OCI-LY1 (cell line): ENCODE measurements around the gene DEPDC7.

Source experiments
- H2AFZ ChIP-seq: fragments of 200-600 bp; sonication (generic), shearing (Covaris generic); 2 replicates; pipeline ENCODE4 v1.6.0; 2014; ENCODE audit warnings: antibody characterized with exemption, mild to moderate bottlenecking, low read length
- H3F3A ChIP-seq: fragments of 200-600 bp; sonication (generic), shearing (Covaris generic); 2 replicates; pipeline ENCODE4 v1.6.0; 2014; ENCODE audit warnings: mild to moderate bottlenecking, antibody characterized with exemption, low read length, moderate library complexity; ENCODE audit not compliant: insufficient read depth
- H3K27ac ChIP-seq: fragments of 200-600 bp; sonication (generic); 2 replicates; pipeline ENCODE4 v1.5.1; 2014; ENCODE audit warnings: low read length, mixed run types, mild to moderate bottlenecking, low read depth; ENCODE audit not compliant: poor library complexity, severe bottlenecking
- H3K27me3 ChIP-seq: fragments of 200-600 bp; sonication (generic); 2 replicates; pipeline ENCODE4 v1.6.0; 2014; ENCODE audit warnings: antibody characterized with exemption, mild to moderate bottlenecking, low read length, moderate library complexity; ENCODE audit not compliant: insufficient read depth
- H3K36me3 ChIP-seq: fragments of 200-600 bp; sonication (generic); 2 replicates; pipeline ENCODE4 v1.6.1; 2014; ENCODE audit warnings: mild to moderate bottlenecking, antibody characterized with exemption, low read length, moderate library complexity, mixed read lengths; ENCODE audit not compliant: insufficient read depth
- H3K4me1 ChIP-seq: fragments of 200-600 bp; sonication (generic); 2 replicates; pipeline ENCODE4 v1.5.1; 2014; ENCODE audit warnings: mild to moderate bottlenecking, low read length, moderate library complexity; ENCODE audit not compliant: insufficient read depth, severe bottlenecking
- H3K4me2 ChIP-seq: fragments of 200-600 bp; sonication (generic), shearing (Covaris generic); 2 replicates; pipeline ENCODE4 v1.6.1; 2014; ENCODE audit warnings: low read length
- H3K4me3 ChIP-seq: fragments of 200-600 bp; sonication (generic); 2 replicates; pipeline ENCODE4 v1.5.1; 2014; ENCODE audit warnings: low read length, low read depth, mild to moderate bottlenecking, mixed read lengths; ENCODE audit not compliant: poor library complexity, severe bottlenecking
- H3K79me2 ChIP-seq: fragments of 200-600 bp; shearing (Covaris generic); 2 replicates; pipeline ENCODE4 v1.6.1; 2016; ENCODE audit warnings: mixed run types, low read length, mixed read lengths; ENCODE audit not compliant: insufficient read depth
- H3K9ac ChIP-seq: fragments of 200-600 bp; sonication (generic), shearing (Covaris generic); 2 replicates; pipeline ENCODE4 v1.6.1; 2014; ENCODE audit warnings: mild to moderate bottlenecking, low read length, mixed read lengths
- H3K9me2 ChIP-seq: fragments of 200-600 bp; sonication (generic), shearing (Covaris generic); 2 replicates; pipeline ENCODE4 v1.6.1; 2014; ENCODE audit warnings: low read depth, mild to moderate bottlenecking, low read length, mixed read lengths
- H3K9me3 ChIP-seq: fragments of 200-600 bp; shearing (Covaris generic); 2 replicates; pipeline ENCODE4 v1.6.1; 2014; ENCODE audit warnings: low read length, mixed read lengths
- H4K20me1 ChIP-seq: fragments of 200-600 bp; sonication (generic), shearing (Covaris generic); 2 replicates; pipeline ENCODE4 v1.6.0; 2016; ENCODE audit warnings: mild to moderate bottlenecking, low read length; ENCODE audit not compliant: insufficient read depth
- CTCF ChIP-seq: fragments of 200-600 bp; sonication (generic), shearing (Covaris generic); IDR thresholded peaks from 2 replicates; pipeline ENCODE4 v1.5.1; 2017; ENCODE audit warnings: mild to moderate bottlenecking, antibody characterized with exemption, low read length, moderate library complexity, mixed read lengths
- EZH2 ChIP-seq: fragments of 200-600 bp; sonication (generic), shearing (Covaris generic); IDR thresholded peaks from 2 replicates; pipeline ENCODE4 v1.8.0; 2017; ENCODE audit warnings: borderline replicate concordance, mixed run types, mild to moderate bottlenecking, antibody characterized with exemption, low read length, moderate library complexity, mixed read lengths

DEPDC7 gene

DNA sequence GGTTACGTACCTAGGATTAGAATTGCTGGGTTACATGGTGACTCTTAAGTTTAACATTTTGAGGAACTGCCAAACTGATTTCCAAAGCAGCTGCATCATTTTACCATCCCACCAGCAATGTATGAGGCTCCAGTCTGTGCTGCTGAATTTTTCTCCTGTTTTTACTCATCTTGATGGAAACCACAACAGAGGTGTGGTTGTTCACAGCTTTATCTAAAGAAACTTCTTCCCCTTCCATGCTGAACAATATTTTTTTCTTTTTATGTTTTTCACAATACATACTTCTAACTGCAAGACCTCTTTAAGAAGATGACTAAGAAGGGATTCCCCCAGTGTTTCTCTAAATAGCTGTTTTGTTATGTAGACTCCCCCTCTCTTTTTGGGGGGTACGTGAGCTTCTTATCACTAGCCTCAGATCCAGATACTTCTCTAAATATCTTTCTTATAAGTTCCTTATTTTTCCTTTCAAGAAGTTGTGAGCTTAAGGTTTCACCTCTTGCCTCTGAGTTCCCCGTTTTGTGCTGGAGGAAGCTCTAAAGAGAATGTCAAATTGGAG, 47.7 kb downstream of the DEPDC7 start:
- Histone ChIP-seq H3F3A (no peaks in the 10 kb centered on the region), H3K4me3 (no peak overlapping the region), H3K36me3 (peaks cover 54% of the 10 kb centered on the region), H3K4me2 (no peak overlapping the region), H3K27me3 (no peaks in the 10 kb centered on the region), H3K9ac (no peak overlapping the region), H3K79me2 (no peaks in the 10 kb centered on the region), H3K4me1 (peaks cover 20% of the 10 kb centered on the region), H2AFZ (no peak overlapping the region), H4K20me1 (no peaks in the 10 kb centered on the region), H3K9me2 (no peaks in the 10 kb centered on the region), H3K9me3 (no peaks in the 10 kb centered on the region), H3K27ac (no peak overlapping the region)
- no peak for TF ChIP-seq EZH2
- no peak for TF ChIP-seq CTCF

DNA sequence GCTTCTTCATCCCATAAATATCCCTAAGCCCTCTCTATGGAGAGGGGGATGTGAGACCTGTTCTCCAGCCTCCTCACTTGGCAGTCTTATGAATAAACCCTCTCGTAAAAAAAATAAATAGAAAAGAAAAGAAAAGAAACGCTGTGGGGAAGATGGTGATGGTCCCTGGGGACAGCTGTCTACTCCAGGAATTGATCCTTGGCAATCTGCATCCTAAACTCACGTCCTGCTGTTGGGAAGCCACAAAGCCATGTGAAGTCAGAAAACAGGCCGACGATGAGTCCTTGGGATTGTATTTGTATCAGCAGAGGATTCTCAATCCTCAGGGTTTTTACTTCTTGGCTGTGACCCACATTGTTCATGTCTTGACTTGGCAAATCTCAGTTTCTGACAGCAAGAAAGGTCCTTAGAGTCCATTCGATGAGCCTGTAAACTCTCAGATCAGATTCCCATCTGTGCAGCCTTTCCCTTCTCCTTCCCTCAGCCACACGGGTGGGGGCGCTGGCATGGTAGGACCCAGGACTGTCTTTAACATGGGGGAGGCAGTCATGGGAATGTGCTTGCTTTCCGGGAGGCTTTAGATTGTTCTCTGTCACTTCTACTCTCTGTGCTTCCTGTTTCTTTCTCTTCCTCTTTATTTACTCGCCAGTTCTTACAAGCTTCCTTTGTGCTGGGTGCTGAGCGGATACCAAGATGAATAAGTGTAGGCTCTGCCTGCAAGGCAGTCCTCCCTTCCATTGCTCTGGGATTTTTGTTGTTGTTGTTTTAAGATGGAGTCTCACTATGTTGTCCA, 48.6 kb downstream of the DEPDC7 start:
- Histone ChIP-seq H3K9ac (no peak overlapping the region), H2AFZ (no peak overlapping the region), H3K4me3 (no peak overlapping the region), H3K79me2 (no peaks in the 10 kb centered on the region), H3K27ac (peak overlapping the region; percentile 13), H4K20me1 (no peaks in the 10 kb centered on the region), H3F3A (no peaks in the 10 kb centered on the region), H3K4me1 (peaks cover 20% of the 10 kb centered on the region), H3K9me2 (no peaks in the 10 kb centered on the region), H3K9me3 (no peaks in the 10 kb centered on the region), H3K27me3 (no peaks in the 10 kb centered on the region), H3K36me3 (peaks cover 53% of the 10 kb centered on the region; the same call in 1 of the 2 replicates), H3K4me2 (peak overlapping the region; percentile 15; the same call in 1 of the 2 replicates)
- TF ChIP-seq EZH2 (no peak), CTCF (no peak)

- H3K79me2 ChIP-seq = no peaks in the 10 kb centered on the region
- H3K36me3 ChIP-seq = peaks cover 50% of the 10 kb centered on the region; the same call in 1 of the 2 replicates
- H3K9me2 ChIP-seq = no peaks in the 10 kb centered on the region
- H3K27ac ChIP-seq = peak overlapping the region; percentile 13
- H3K4me2 ChIP-seq = peak overlapping the region; percentile 15; the same call in 1 of the 2 replicates
- H3K27me3 ChIP-seq = no peaks in the 10 kb centered on the region
- H3K9me3 ChIP-seq = no peaks in the 10 kb centered on the region
- H3F3A ChIP-seq = no peaks in the 10 kb centered on the region
- no peaks in the 10 kb centered on the region for H4K20me1 ChIP-seq
- H3K4me3 ChIP-seq = no peak overlapping the region
- H2AFZ ChIP-seq = no peak overlapping the region
- TF ChIP-seq CTCF (no peak), EZH2 (no peak)
- peaks cover 20% of the 10 kb centered on the region for H3K4me1 ChIP-seq
- no peak overlapping the region for H3K9ac ChIP-seq
Observed at GRCh38 chr11:33064866-33065265, 49.2 kb downstream of the DEPDC7 start.
